Ovary (tissue), 3 donors: Measurements from ENCODE around the gene ZNF473.

Experiments used
- CTCF ChIP-seq, 3 donors: fragments of 450-650 bp in 2 of 3; fragments of 200-600 bp in 1 of 3; IDR thresholded peaks; one replicate each; pipeline versions ENCODE4 v1.5.1 to v1.8.0; 2016 to 2022; ENCODE audit warnings: antibody characterized with exemption in 3 of 3, mild to moderate bottlenecking in 1 of 3
- EP300 ChIP-seq: sonication (generic); formaldehyde crosslinking; IDR thresholded peaks from one replicate; pipeline ENCODE4 v1.6.1; 2017; ENCODE audit warnings: antibody characterized with exemption
- POLR2A ChIP-seq: fragments of 450-650 bp; IDR thresholded peaks from one replicate; pipeline ENCODE4 v1.6.1; 2017; ENCODE audit warnings: antibody characterized with exemption, mild to moderate bottlenecking, moderate library complexity
- donor health status: DM: no; HTN: no; CAD: no.

GRCh38 chr19:50022823-50023222 lies 3.0 kb upstream of the ZNF473 start:
- TF ChIP-seq CTCF (IDR thresholded peaks at IDR 0.05) (no peak), EP300 (no peak), POLR2A (no peak)
